HCT116 (cell line): Measurements from ENCODE around the gene C20orf141. TPM values are rescaled to one million over a fixed set of nuclear protein-coding genes. Genes with fewer than 3 reads are reported as not detected.

Source experiments
- ATAC-seq: fragments of 200-7000 bp; cut with Tn5 transposase; 2 replicates; pipeline ENCODE4 v1.9.1; 2020; ENCODE audit warnings: mild to moderate bottlenecking, moderate library complexity
- BruUV-seq: library from RNA; stranded (reverse); fragments of 400-500 nt; replicated peaks from 2 replicates; lab custom pipeline; 2021; lab: Mats Ljungman, UMichigan
- CTCF ChIA-PET: fragments of 300-600 bp; sonication (Branson Sonifier 250); formaldehyde crosslinking; loops from one replicate; lab custom pipeline; 2021; ENCODE audit warnings: antibody characterized with exemption; lab: Charles Lee
- POLR2A ChIA-PET: fragments of 300-600, 350-600 bp; sonication (Branson Sonifier 250); formaldehyde crosslinking; loops from one replicate; lab custom pipeline; 2021; ENCODE audit warnings: antibody characterized with exemption; lab: Charles Lee
- RAD21 ChIA-PET, 2 experiments: fragments of 300-600 bp; sonication (Branson Sonifier 250); formaldehyde crosslinking; loops; one replicate each; lab custom pipeline; 2023; ENCODE audit warnings: low total read pairs in 2 of 2; ENCODE audit not compliant: uncharacterized antibody in 2 of 2, unreplicated experiment in 2 of 2, low non-redundant PET in 1 of 2; lab: Charles Lee
- DNase-seq: peaks from one replicate; pipeline ENCODE4 v3.0.0-alpha.2; 2010; ENCODE audit warnings: low read depth, low spot score
- H2AFZ ChIP-seq: fragments of 200-600 bp; shearing (Covaris generic), sonication (generic); 2 replicates; pipeline ENCODE4 v1.6.1; 2017; ENCODE audit warnings: low read depth, mixed run types, mixed read lengths, antibody characterized with exemption, low read length; ENCODE audit not compliant: poor library complexity, severe bottlenecking
- H3K27ac ChIP-seq: 2 replicates; pipeline ENCODE4 v1.5.1; 2012; ENCODE audit warnings: low read depth, low read length
- H3K27me3 ChIP-seq: fragments of 200-600 bp; sonication (generic); 2 replicates; pipeline ENCODE4 v1.6.1; 2016; ENCODE audit warnings: mixed run types, low read length, mixed read lengths; ENCODE audit not compliant: insufficient read depth
- H3K36me3 ChIP-seq, 2 experiments: fragments of 200-500 bp in 1 of 2; fragments of 200-600 bp in 1 of 2; sonication (Bioruptor generic) in 1 of 2; sonication (generic) in 1 of 2; 2 replicates each; pipeline versions ENCODE4 v1.5.1 to v1.6.1; 2014 to 2016; ENCODE audit warnings: low read length in 2 of 2, inconsistent platforms in 1 of 2, mixed read lengths in 1 of 2, mixed run types in 1 of 2; ENCODE audit not compliant: insufficient read depth in 2 of 2, control insufficient read depth in 1 of 2
- H3K4me1 ChIP-seq, 2 experiments: fragments of 200-600 bp in 1 of 2; sonication (generic) in 1 of 2; 2 replicates each; pipeline versions ENCODE4 v1.5.1 to v1.6.1; 2012 to 2017; ENCODE audit warnings: low read length in 2 of 2, inconsistent platforms in 1 of 2, mild to moderate bottlenecking in 1 of 2, mixed read lengths in 1 of 2, mixed run types in 1 of 2, moderate library complexity in 1 of 2; ENCODE audit not compliant: insufficient read depth in 2 of 2, control insufficient read depth in 1 of 2
- H3K4me2 ChIP-seq: fragments of 200-600 bp; sonication (generic); 2 replicates; pipeline ENCODE4 v1.6.1; 2017; ENCODE audit warnings: mixed run types, low read length, mixed read lengths
- H3K4me3 ChIP-seq, 2 experiments: fragments of 200-600 bp in 1 of 2; sonication (generic) in 1 of 2; replicated peaks in 1 of 2; 2 replicates each; pipeline ENCODE4 v1.5.1; 2011 to 2016; ENCODE audit warnings: low read length in 2 of 2, control low read depth in 1 of 2, low read depth in 1 of 2, mild to moderate bottlenecking in 1 of 2, mixed read lengths in 1 of 2, mixed run types in 1 of 2
- H3K79me2 ChIP-seq: fragments of 200-600 bp; sonication (generic); 2 replicates; pipeline ENCODE4 v1.6.1; 2017; ENCODE audit warnings: mild to moderate bottlenecking, mixed run types, low read length, moderate library complexity, mixed read lengths; ENCODE audit not compliant: insufficient read depth
- H3K9ac ChIP-seq: fragments of 200-600 bp; sonication (generic); 2 replicates; pipeline ENCODE4 v1.6.1; 2016; ENCODE audit warnings: low read length, mixed read lengths
- H3K9me2 ChIP-seq: fragments of 200-600 bp; sonication (generic), shearing (Covaris generic); 2 replicates; pipeline ENCODE4 v1.6.1; 2017; ENCODE audit warnings: mixed run types, mild to moderate bottlenecking, moderate library complexity; ENCODE audit not compliant: insufficient read depth
- H3K9me3 ChIP-seq, 2 experiments: fragments of 200-500 bp in 1 of 2; fragments of 200-600 bp in 1 of 2; sonication (Bioruptor generic) in 1 of 2; sonication (generic) in 1 of 2; 2 replicates each; pipeline ENCODE4 v1.6.1; 2014 to 2017; ENCODE audit warnings: low read length in 2 of 2, mixed read lengths in 2 of 2, inconsistent platforms in 1 of 2, low read depth in 1 of 2, mild to moderate bottlenecking in 1 of 2, mixed run types in 1 of 2, moderate library complexity in 1 of 2; ENCODE audit not compliant: control insufficient read depth in 1 of 2, insufficient read depth in 1 of 2
- H4K20me1 ChIP-seq: fragments of 200-600 bp; sonication (generic), shearing (Covaris generic); 2 replicates; pipeline ENCODE4 v1.6.1; 2017; ENCODE audit warnings: mixed run types, mild to moderate bottlenecking, moderate library complexity; ENCODE audit not compliant: insufficient read depth
- CEBPB ChIP-seq: IDR thresholded peaks from 2 replicates; pipeline ENCODE4 v1.6.1; 2012; ENCODE audit warnings: low read depth
- EZH2phosphoT487 ChIP-seq: fragments of 200-600 bp; IDR thresholded peaks from 2 replicates; pipeline ENCODE4 v1.6.1; 2018; ENCODE audit warnings: antibody characterized with exemption, borderline replicate concordance
- RAD21 ChIP-seq: IDR thresholded peaks from 2 replicates; pipeline ENCODE4 v1.6.1; 2012; ENCODE audit warnings: low read depth, mild to moderate bottlenecking
- SIN3A ChIP-seq: IDR thresholded peaks from 2 replicates; pipeline ENCODE4 v1.6.1; 2012; ENCODE audit warnings: low read depth
- ZBTB33 ChIP-seq: IDR thresholded peaks from 2 replicates; pipeline ENCODE4 v1.6.1; 2011; ENCODE audit warnings: mild to moderate bottlenecking, low read length, moderate library complexity; ENCODE audit not compliant: insufficient replicate concordance; ENCODE audit errors: extremely low read depth
- ZFX ChIP-seq: fragments of 450-650 bp; IDR thresholded peaks from 2 replicates; pipeline ENCODE4 v1.6.1; 2017
- intact Hi-C: fragments of 100-400 bp; cut with micrococcal nuclease; formaldehyde crosslinking; loops from 2 replicates; pipeline ENCODE4 v1.10.0; 2022
- total RNA-seq: library from RNA; stranded (reverse); gene quantifications from one replicate; pipeline ENCODE4 v1.2.1, GENCODE V29; 2021; ENCODE audit not compliant: unreplicated experiment
- TF ChIP-seq, protein P1 (sequence below): IDR thresholded peaks from 2 replicates; pipeline ENCODE4 v1.6.1; 2012
- TF ChIP-seq, protein P2 (sequence below): IDR thresholded peaks from 2 replicates; pipeline ENCODE4 v1.6.1; 2012
- TF ChIP-seq, protein P3 (sequence below), 3 experiments: fragments of 200-600 bp in 1 of 3; sonication (generic) in 1 of 3; IDR thresholded peaks in 2 of 3; conservative IDR thresholded peaks in 1 of 3; 2 replicates each; pipeline ENCODE4 v1.5.1; 2012 to 2017; ENCODE audit warnings: low read depth in 2 of 3, low read length in 2 of 3, antibody characterized with exemption in 1 of 3, borderline replicate concordance in 1 of 3, control low read depth in 1 of 3, mild to moderate bottlenecking in 1 of 3, mixed read lengths in 1 of 3, mixed run types in 1 of 3, moderate library complexity in 1 of 3; ENCODE audit not compliant: insufficient read depth in 1 of 3

The C20orf141 gene
- total RNA-seq, 1 experiment from 2014 or later, result not detected

DNA sequence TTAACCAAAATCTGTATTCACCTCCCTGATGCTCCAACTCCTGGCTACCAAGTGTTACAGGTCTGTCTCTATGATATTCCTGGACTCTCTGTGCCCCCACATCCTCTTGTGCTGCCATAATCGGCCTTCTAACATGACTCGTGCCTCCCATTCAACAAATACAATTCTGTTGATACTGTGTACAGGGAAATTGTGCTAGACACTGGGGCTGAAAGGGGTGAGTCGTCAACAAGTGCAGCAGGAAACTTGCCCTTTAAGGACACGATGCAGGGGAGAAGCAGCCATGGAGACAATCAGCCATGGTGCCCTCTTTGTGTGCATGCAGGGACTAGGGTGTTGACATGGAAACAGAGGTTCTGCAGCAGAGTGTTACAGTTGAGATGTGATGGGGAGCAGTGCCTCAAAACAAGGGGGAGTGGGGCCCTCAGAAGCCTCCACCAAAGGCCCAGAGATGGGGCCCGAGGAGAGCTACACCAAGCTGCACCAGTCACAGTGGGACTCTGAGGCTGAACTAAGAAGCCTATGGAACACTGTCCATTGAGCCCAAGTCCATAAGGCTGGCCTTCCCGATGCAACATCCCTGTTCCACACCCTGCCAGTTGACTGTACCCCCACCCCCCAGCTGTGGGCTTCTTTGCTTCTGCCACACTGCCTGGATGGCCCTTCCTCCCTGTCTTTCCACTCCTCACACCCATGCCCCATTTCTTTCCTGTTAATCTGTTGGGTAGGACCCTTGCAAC, 22.6 kb downstream of the C20orf141 start:
- H3K4me1 ChIP-seq, result peaks cover 13 to 21% of the 10 kb centered on the region in 2 experiments; a peak in 3 of 4 replicates
- H3K27ac ChIP-seq, result no peak overlapping the region
- no peak for TF ChIP-seq EZH2phosphoT487
- no peak for TF ChIP-seq ZFX
- TF ChIP-seq, protein P1, sequence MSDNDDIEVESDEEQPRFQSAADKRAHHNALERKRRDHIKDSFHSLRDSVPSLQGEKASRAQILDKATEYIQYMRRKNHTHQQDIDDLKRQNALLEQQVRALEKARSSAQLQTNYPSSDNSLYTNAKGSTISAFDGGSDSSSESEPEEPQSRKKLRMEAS, result no peak
- no peak for TF ChIP-seq SIN3A
- TF ChIP-seq, protein P2, sequence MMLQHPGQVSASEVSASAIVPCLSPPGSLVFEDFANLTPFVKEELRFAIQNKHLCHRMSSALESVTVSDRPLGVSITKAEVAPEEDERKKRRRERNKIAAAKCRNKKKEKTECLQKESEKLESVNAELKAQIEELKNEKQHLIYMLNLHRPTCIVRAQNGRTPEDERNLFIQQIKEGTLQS, result no peak
- TF ChIP-seq, protein P3, sequence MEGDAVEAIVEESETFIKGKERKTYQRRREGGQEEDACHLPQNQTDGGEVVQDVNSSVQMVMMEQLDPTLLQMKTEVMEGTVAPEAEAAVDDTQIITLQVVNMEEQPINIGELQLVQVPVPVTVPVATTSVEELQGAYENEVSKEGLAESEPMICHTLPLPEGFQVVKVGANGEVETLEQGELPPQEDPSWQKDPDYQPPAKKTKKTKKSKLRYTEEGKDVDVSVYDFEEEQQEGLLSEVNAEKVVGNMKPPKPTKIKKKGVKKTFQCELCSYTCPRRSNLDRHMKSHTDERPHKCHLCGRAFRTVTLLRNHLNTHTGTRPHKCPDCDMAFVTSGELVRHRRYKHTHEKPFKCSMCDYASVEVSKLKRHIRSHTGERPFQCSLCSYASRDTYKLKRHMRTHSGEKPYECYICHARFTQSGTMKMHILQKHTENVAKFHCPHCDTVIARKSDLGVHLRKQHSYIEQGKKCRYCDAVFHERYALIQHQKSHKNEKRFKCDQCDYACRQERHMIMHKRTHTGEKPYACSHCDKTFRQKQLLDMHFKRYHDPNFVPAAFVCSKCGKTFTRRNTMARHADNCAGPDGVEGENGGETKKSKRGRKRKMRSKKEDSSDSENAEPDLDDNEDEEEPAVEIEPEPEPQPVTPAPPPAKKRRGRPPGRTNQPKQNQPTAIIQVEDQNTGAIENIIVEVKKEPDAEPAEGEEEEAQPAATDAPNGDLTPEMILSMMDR (IDR thresholded peaks at IDR 0.05 in 2 of 3, conservative IDR thresholded peaks at IDR 0.05 in 1 of 3; ENCODE audit: borderline replicate concordance in 1 of 3, insufficient read depth in 1 of 3, low read depth in 2 of 3, low read length in 2 of 3), result no peak
- TF ChIP-seq CEBPB, result no peak
- no peak for TF ChIP-seq ZBTB33
- TF ChIP-seq RAD21, result no peak
- no TSS peak for BruUV-seq
- H3K9me2 ChIP-seq, result no peaks in the 10 kb centered on the region
- no peaks in the 10 kb centered on the region for H3K36me3 ChIP-seq
- no peaks in the 10 kb centered on the region for H3K9me3 ChIP-seq
- H2AFZ ChIP-seq, result no peak overlapping the region
- no peaks in the 10 kb centered on the region for H3K27me3 ChIP-seq
- no peak overlapping the region for H3K9ac ChIP-seq
- no peak for ATAC-seq
- intact Hi-C loops, result no loop called here
- no peak for DNase-seq
- no peak overlapping the region for H3K4me3 ChIP-seq
- H3K79me2 ChIP-seq, result peaks cover 12% of the 10 kb centered on the region
- RAD21 ChIA-PET, result no interaction called here
- no peaks in the 10 kb centered on the region for H4K20me1 ChIP-seq
- POLR2A ChIA-PET, result no interaction called here
- CTCF ChIA-PET, result no interaction called here
- no peak overlapping the region for H3K4me2 ChIP-seq
